Stimulated activated CD8-positive, alpha-beta memory T cell treated with anti-CD3 and anti-CD28 coated beads, Interleukin-2, amount 100 ng/mL, for 48 hours (primary cell): ENCODE measurements around the gene KCNN2.

ENCODE experiments used
- DNase-seq, 2 donors: peaks; one replicate each; pipeline ENCODE4 v3.0.0-alpha.2; 2020; ENCODE audit warnings: low read depth in 2 of 2

KCNN2 gene

GRCh38 chr5:114500756-114501155 lies 138.9 kb downstream of the KCNN2 start:
- no peak for DNase-seq

GRCh38 chr5:114504560-114504959 lies 142.7 kb downstream of the KCNN2 start:
- DNase-seq: no peak

- DNase-seq: no peak
Observed at GRCh38 chr5:114524221-114524620, 162.4 kb downstream of the KCNN2 start.

- no peak for DNase-seq
Observed at GRCh38 chr5:114544561-114544960, 182.7 kb downstream of the KCNN2 start.
